Right ventricle myocardium inferior (tissue), 1 donor: ENCODE measurements around the gene MEF2C. TPM values are rescaled to one million over a fixed set of nuclear protein-coding genes. Genes with fewer than 3 reads are reported as not detected.
"Not testable (repeated sequence)": the region's sequence is repeated elsewhere in the genome, so short reads cannot be mapped to it uniquely, and the experiment has no call there.

Experiments
- ATAC-seq: fragments of 200-7000 bp; cut with Tn5 transposase; one replicate; pipeline ENCODE4 v1.9.1; 2020; ENCODE audit warnings: mild to moderate bottlenecking, moderate library complexity
- DNase-seq: peaks from one replicate; pipeline ENCODE4 v3.0.0; 2021; ENCODE audit errors: missing footprints
- intact Hi-C: fragments of 100-400 bp; cut with DNase I; formaldehyde crosslinking; loops from one replicate; pipeline ENCODE4 v1.11.0; 2022
- long read RNA-seq: library from polyadenylated mRNA; unstranded; transcript quantifications from one replicate; pipeline ENCODE4 v2.0.0, GENCODE V29; 2021
- total RNA-seq: library from RNA; stranded (reverse); fragmentation: NEBNext Ultra II Directional; extraction: Animal tissue kit (Norgen Biotek cat#: 25700); gene quantifications from one replicate; pipeline ENCODE4 v1.2.1, GENCODE V29; 2021
- donor health status: DM: no; HTN: yes; CAD: no; lungs with severe emphysema.

Gene MEF2C
- 46.7 TPM for total RNA-seq
- long read RNA-seq, partial matches to known transcripts = 1 of 13 reads
- long read RNA-seq, other reads (novel, unspliced or antisense) = 8 of 13 reads

- peak; percentile 86 for DNase-seq
- peak; percentile 85 for ATAC-seq
- intact Hi-C loops = loop anchor here (2.0 to 5.0 kb wide), 4 partner anchors 56 to 574 kb away; no protein-coding TSS in a partner anchor
These were observed at the start of gene MEF2C for GRCh38 chr5:88883059-88883835. TSS of gene MEF2C (minus strand) at chr5:88883184. CDS start at chr5:88823788, 59,396 bp downstream.

- no peak for ATAC-seq
- no peak for DNase-seq
- intact Hi-C loops = no loop called here
These were observed 49.6 kb upstream of the MEF2C start for GRCh38 chr5:88932541-88932940.

- no peak for ATAC-seq
These were observed 47.4 kb upstream of the MEF2C start for GRCh38 chr5:88930335-88930734.

GRCh38 chr5:88929385-88929784 is 46.4 kb upstream of the MEF2C start:
- DNase-seq (no peak), ATAC-seq (peak; percentile 52)
- intact Hi-C loops = no loop called here

More at GRCh38 chr5:88930335-88930734, 47.4 kb upstream of the MEF2C start:
- DNase-seq = no peak
- intact Hi-C loops = no loop called here

GRCh38 chr5:88926774-88927173 is 43.8 kb upstream of the MEF2C start:
- DNase-seq = no peak
- intact Hi-C loops = no loop called here
- ATAC-seq = no peak

- no peak for DNase-seq
- intact Hi-C loops = no loop called here
- no peak for ATAC-seq
These were observed 42.9 kb upstream of the MEF2C start for GRCh38 chr5:88925692-88926490.

GRCh38 chr5:88924330-88924657 is 41.3 kb upstream of the MEF2C start:
- intact Hi-C loops = no loop called here
- no peak for DNase-seq
- no peak for ATAC-seq

- ATAC-seq (no peak), DNase-seq (no peak)
- intact Hi-C loops = no loop called here
These were observed 40.8 kb upstream of the MEF2C start for GRCh38 chr5:88923623-88924329.

- DNase-seq, intact Hi-C loops, ATAC-seq: not testable (repeated sequence)
These were observed 29.8 kb upstream of the MEF2C start for GRCh38 chr5:88912743-88913142.

- DNase-seq, ATAC-seq, intact Hi-C loops: not testable (repeated sequence)
These were observed 28.1 kb upstream of the MEF2C start for GRCh38 chr5:88911059-88911572.

GRCh38 chr5:88904478-88904877 is 21.5 kb upstream of the MEF2C start:
- ATAC-seq, DNase-seq, intact Hi-C loops: not testable (repeated sequence)

GRCh38 chr5:88903966-88904365 is 21.0 kb upstream of the MEF2C start:
- intact Hi-C loops, ATAC-seq, DNase-seq: not testable (repeated sequence)

- intact Hi-C loops, DNase-seq, ATAC-seq: not testable (repeated sequence)
These were observed 18.1 kb upstream of the MEF2C start for GRCh38 chr5:88901077-88901476.

- intact Hi-C loops = no loop called here
- no peak for DNase-seq
- no peak for ATAC-seq
These were observed 16.2 kb upstream of the MEF2C start for GRCh38 chr5:88899096-88899737.

- intact Hi-C loops = no loop called here
- DNase-seq = no peak
- ATAC-seq = no peak
These were observed 14.8 kb upstream of the MEF2C start for GRCh38 chr5:88897748-88898147.

GRCh38 chr5:88895681-88896501 is 12.9 kb upstream of the MEF2C start:
- ATAC-seq = no peak
- intact Hi-C loops = no loop called here
- DNase-seq = no peak

GRCh38 chr5:88892669-88893068 is 9.7 kb upstream of the MEF2C start:
- no peak for DNase-seq
- ATAC-seq = no peak
- intact Hi-C loops = no loop called here
